Kidney glomerular epithelial cell (primary cell): ENCODE results near the gene LYRM4.

ENCODE experiments used
- DNase-seq: peaks from one replicate; lab custom pipeline; 2025; lab: John Stamatoyannopoulos, UW

The LYRM4 gene

GRCh38 chr6:5246141-5247097 is 14.3 kb downstream of the LYRM4 start:
- no peak for DNase-seq

- DNase-seq = no peak
Measured at GRCh38 chr6:5243069-5243468, 17.7 kb downstream of the LYRM4 start.

- no peak for DNase-seq
Measured at GRCh38 chr6:5241252-5241651, 19.5 kb downstream of the LYRM4 start.

- DNase-seq = no peak
Measured at GRCh38 chr6:5238336-5238735, 22.4 kb downstream of the LYRM4 start.

GRCh38 chr6:5237805-5238204 is 22.9 kb downstream of the LYRM4 start:
- DNase-seq = no peak

- no peak for DNase-seq
Measured at GRCh38 chr6:5235830-5236229, 24.9 kb downstream of the LYRM4 start.

GRCh38 chr6:5234874-5235273 is 25.9 kb downstream of the LYRM4 start:
- no peak for DNase-seq

GRCh38 chr6:5231289-5231688 is 29.5 kb downstream of the LYRM4 start:
- no peak for DNase-seq

GRCh38 chr6:5230081-5230480 is 30.7 kb downstream of the LYRM4 start:
- DNase-seq = no peak

- no peak for DNase-seq
Measured at GRCh38 chr6:5229356-5229755, 31.4 kb downstream of the LYRM4 start.

- no peak for DNase-seq
Measured at GRCh38 chr6:5223309-5223708, 37.4 kb downstream of the LYRM4 start.

GRCh38 chr6:5220443-5220842 is 40.3 kb downstream of the LYRM4 start:
- no peak for DNase-seq

GRCh38 chr6:5219011-5219691 is 41.6 kb downstream of the LYRM4 start:
- DNase-seq = no peak

- DNase-seq = no peak
Measured at GRCh38 chr6:5217356-5217755, 43.4 kb downstream of the LYRM4 start.

- DNase-seq = no peak
Measured at GRCh38 chr6:5215799-5216198, 45.0 kb downstream of the LYRM4 start.

- DNase-seq = no peak
Measured at GRCh38 chr6:5215159-5215558, 45.6 kb downstream of the LYRM4 start.

GRCh38 chr6:5214570-5215052 is 46.1 kb downstream of the LYRM4 start:
- no peak for DNase-seq

- no peak for DNase-seq
Measured at GRCh38 chr6:5213836-5214235, 46.9 kb downstream of the LYRM4 start.

GRCh38 chr6:5211492-5211891 is 49.3 kb downstream of the LYRM4 start:
- DNase-seq = no peak

- no peak for DNase-seq
Measured at GRCh38 chr6:5208471-5208971, 52.2 kb downstream of the LYRM4 start.

- DNase-seq = no peak
Measured at GRCh38 chr6:5208057-5208456, 52.7 kb downstream of the LYRM4 start.

GRCh38 chr6:5206920-5207561 is 53.7 kb downstream of the LYRM4 start:
- DNase-seq = no peak
